Thyroid gland (tissue), 4 donors: ENCODE results near the gene LRBA. TPM values are rescaled to one million over a fixed set of nuclear protein-coding genes. Genes with fewer than 3 reads are reported as not detected.

Source experiments
- DNase-seq, 2 donors: peaks; one replicate each; pipeline ENCODE4 v3.0.0-alpha.2; 2019
- H3K27ac ChIP-seq, 3 donors: fragments of 200-600 bp; sonication (generic); 1 replicate in 2 of 3; 2 replicates in 1 of 3; pipeline ENCODE4 v1.5.1; 2016 to 2019; ENCODE audit warnings: mild to moderate bottlenecking in 1 of 3, moderate library complexity in 1 of 3
- H3K27me3 ChIP-seq: fragments of 200-600 bp; sonication (generic); one replicate; pipeline ENCODE4 v1.5.1; 2019
- H3K36me3 ChIP-seq, 2 donors: fragments of 200-600 bp; sonication (generic); one replicate each; pipeline ENCODE4 v1.5.1; 2016 to 2019
- H3K4me1 ChIP-seq, 2 donors: fragments of 200-600 bp; sonication (generic); one replicate each; pipeline ENCODE4 v1.5.1; 2017 to 2019
- H3K4me3 ChIP-seq, 3 donors: fragments of 200-600 bp; sonication (generic); replicated peaks in 1 of 3; 1 replicate in 2 of 3; 2 replicates in 1 of 3; pipeline ENCODE4 v1.5.1; 2016; ENCODE audit warnings: mild to moderate bottlenecking in 1 of 3
- H3K9me3 ChIP-seq: fragments of 200-600 bp; sonication (generic); one replicate; pipeline ENCODE4 v1.5.1; 2017
- CTCF ChIP-seq, 6 experiments: fragments of 200-600 bp in 3 of 6; fragments of 450-650 bp in 3 of 6; sonication (generic) in 3 of 6; IDR thresholded peaks; one replicate each; pipeline ENCODE4 v1.5.1; 2016 to 2019; ENCODE audit warnings: antibody characterized with exemption in 6 of 6, mild to moderate bottlenecking in 2 of 6, inconsistent platforms in 1 of 6, moderate library complexity in 1 of 6
- POLR2A ChIP-seq, 2 donors: fragments of 450-650 bp; IDR thresholded peaks; one replicate each; pipeline ENCODE4 v1.6.1; 2017; ENCODE audit warnings: antibody characterized with exemption in 2 of 2, mild to moderate bottlenecking in 2 of 2, moderate library complexity in 1 of 2
- WGBS, 2 donors: methylation state at CpG; one replicate each; pipeline ENCODE4 v1.1.5; 2017; 5-methylcytosine and 5-hydroxymethylcytosine counted together
- intact Hi-C: fragments of 100-400 bp; cut with DNase I; formaldehyde crosslinking; loops from one replicate; pipeline ENCODE4 v1.15.1; 2023
- total RNA-seq, 4 donors: library from RNA; depleted of rRNA; stranded (reverse); fragments of >200 nt; gene quantifications; one replicate each; pipeline ENCODE4 v1.2.3, GENCODE V29; 2016

LRBA gene
- total RNA-seq, 4 donors from 2014 or later: 98.9 to 127 (median 113) TPM

GRCh38 chr4:150219841-150220240 is 795.2 kb downstream of the LRBA start:
- DNase-seq: no peak
- no peak for TF ChIP-seq CTCF (IDR thresholded peaks at IDR 0.05)
- TF ChIP-seq POLR2A (IDR thresholded peaks at IDR 0.05): no peak
- H3K27me3 ChIP-seq: no peaks in the 10 kb centered on the region
- no peaks in the 10 kb centered on the region for H3K9me3 ChIP-seq
- H3K36me3 ChIP-seq: no peaks in the 10 kb centered on the region
- no peak overlapping the region for H3K27ac ChIP-seq
- WGBS, 2 donors: 63 to 69% methylated on average over 4 of the region's 4 CpGs
- H3K4me3 ChIP-seq: no peak overlapping the region
- intact Hi-C loops: no loop called here
- H3K4me1 ChIP-seq: peaks cover 9 to 11% of the 10 kb centered on the region in 2 donors

- Histone ChIP-seq H3K27ac (no peak overlapping the region), H3K4me3 (no peak overlapping the region), H3K36me3 (no peaks in the 10 kb centered on the region), H3K27me3 (no peaks in the 10 kb centered on the region), H3K9me3 (no peaks in the 10 kb centered on the region), H3K4me1 (peaks cover 9 to 11% of the 10 kb centered on the region in 2 donors)
- TF ChIP-seq CTCF (IDR thresholded peaks at IDR 0.05): no peak
- TF ChIP-seq POLR2A (IDR thresholded peaks at IDR 0.05): no peak
- intact Hi-C loops: no loop called here
- no peak for DNase-seq
- WGBS, 2 donors: 100% methylated on average over 1 to 2 of the region's 2 CpGs
Observed at GRCh38 chr4:150218447-150218846, 796.6 kb downstream of the LRBA start.

- TF ChIP-seq CTCF (IDR thresholded peaks at IDR 0.05): no peak
- Histone ChIP-seq H3K4me3 (no peak overlapping the region), H3K27ac (peak overlapping the region in 1 of 3 donors; percentile 3), H3K36me3 (no peaks in the 10 kb centered on the region), H3K27me3 (no peaks in the 10 kb centered on the region), H3K4me1 (peaks cover 8 to 13% of the 10 kb centered on the region in 2 donors), H3K9me3 (no peaks in the 10 kb centered on the region)
- whole genome bisulfite sequencing, 2 donors: 29 to 33% methylated on average over 8 of the region's 8 CpGs
- peak; percentile 70 for DNase-seq
- intact Hi-C loops: no loop called here
Observed at GRCh38 chr4:150217808-150218207, 797.3 kb downstream of the LRBA start.

GRCh38 chr4:150217192-150217591 is 797.9 kb downstream of the LRBA start:
- H3K4me1 ChIP-seq: peaks cover 8 to 14% of the 10 kb centered on the region in 2 donors
- 26 to 42% methylated on average over 3 of the region's 3 CpGs for WGBS, 2 donors
- H3K27me3 ChIP-seq: no peaks in the 10 kb centered on the region
- H3K4me3 ChIP-seq: no peak overlapping the region
- peak overlapping the region in 1 of 3 donors; percentile 32 for H3K27ac ChIP-seq
- DNase-seq: peak in 1 of 2 donors; percentile 15
- no peak for TF ChIP-seq POLR2A (IDR thresholded peaks at IDR 0.05)
- peak in 2 of 6 experiments; percentile 20 to 26 for TF ChIP-seq CTCF (IDR thresholded peaks at IDR 0.05)
- no peaks in the 10 kb centered on the region for H3K36me3 ChIP-seq
- intact Hi-C loops: no loop called here
- H3K9me3 ChIP-seq: no peaks in the 10 kb centered on the region

- H3K36me3 ChIP-seq: no peaks in the 10 kb centered on the region
- TF ChIP-seq CTCF (IDR thresholded peaks at IDR 0.05) (no peak), POLR2A (IDR thresholded peaks at IDR 0.05) (no peak)
- H3K4me1 ChIP-seq: peaks cover 8 to 14% of the 10 kb centered on the region in 2 donors
- no peak for DNase-seq
- no peak overlapping the region for H3K4me3 ChIP-seq
- WGBS, 2 donors: 93 to 95% methylated on average over 5 of the region's 5 CpGs
- H3K27ac ChIP-seq: no peak overlapping the region
- no peaks in the 10 kb centered on the region for H3K27me3 ChIP-seq
- H3K9me3 ChIP-seq: no peaks in the 10 kb centered on the region
- intact Hi-C loops: no loop called here
Observed at GRCh38 chr4:150216726-150217125, 798.4 kb downstream of the LRBA start.
